ENCODE results near the gene IL17A. TPM values are rescaled to one million over a fixed set of nuclear protein-coding genes. Genes with fewer than 3 reads are reported as not detected.

The IL17A gene
- total RNA-seq, 1 experiment from 2014 or later, result not detected

DNA sequence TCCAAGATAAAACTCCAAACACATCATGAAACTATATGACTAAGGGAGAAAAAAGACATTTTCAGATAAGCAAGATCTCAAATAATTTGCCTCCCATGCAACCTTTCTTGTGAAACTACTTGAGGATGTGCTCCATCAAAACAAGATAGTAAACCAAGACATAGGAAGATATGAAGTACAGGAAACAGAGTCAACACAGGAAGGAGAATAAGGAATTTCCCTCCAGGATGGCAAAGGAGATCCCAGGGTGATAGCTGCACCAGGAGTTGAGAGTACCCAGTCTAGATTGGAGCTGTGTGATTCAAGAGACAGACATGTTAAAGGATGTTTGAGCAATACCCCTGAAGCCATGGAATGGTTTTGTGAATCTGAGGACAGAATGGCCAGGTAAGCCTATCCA is 15.3 kb downstream of the IL17A start:
- CTCF ChIA-PET, result no interaction called here
- Histone ChIP-seq H2AFZ (no peak overlapping the region), H3K4me2 (no peak overlapping the region), H3K27ac (no peak overlapping the region), H3K36me3 (ENCODE audit: low read depth) (no peaks in the 10 kb centered on the region), H3K27me3 (ENCODE audit: insufficient read depth, low read depth) (peaks cover 23% of the 10 kb centered on the region), H3K4me3 (no peak overlapping the region), H3K4me1 (replicated peaks; ENCODE audit: insufficient read depth) (no peaks in the 10 kb centered on the region), H3K9me2 (ENCODE audit: insufficient read depth) (no peaks in the 10 kb centered on the region), H4K20me1 (ENCODE audit: insufficient read depth) (no peaks in the 10 kb centered on the region), H3F3A (ENCODE audit: insufficient read depth, low read depth) (no peaks in the 10 kb centered on the region), H3K9me3 (ENCODE audit: insufficient read depth, low read depth) (no peaks in the 10 kb centered on the region; the same call in 1 of the 2 replicates), H3K79me2 (ENCODE audit: low read depth) (no peaks in the 10 kb centered on the region)
- POLR2A ChIA-PET (ENCODE audit: unreplicated experiment), result no interaction called here
- no TSS peak for BruUV-seq (replicated peaks)
- TF ChIP-seq EZH2 (IDR thresholded peaks at IDR 0.05; ENCODE audit: low read depth) (no peak), CTCF (conservative IDR thresholded peaks at IDR 0.05) (no peak)
- DNase-seq, result no peak
- intact Hi-C loops (cut with micrococcal nuclease; ENCODE audit: unreplicated experiment), result no loop called here

- intact Hi-C loops (cut with micrococcal nuclease; ENCODE audit: unreplicated experiment), result no loop called here
- Histone ChIP-seq H3K27ac (no peak overlapping the region), H3K9me2 (ENCODE audit: insufficient read depth) (no peaks in the 10 kb centered on the region), H3F3A (ENCODE audit: insufficient read depth, low read depth) (no peaks in the 10 kb centered on the region), H2AFZ (no peak overlapping the region), H3K4me1 (replicated peaks; ENCODE audit: insufficient read depth) (no peaks in the 10 kb centered on the region), H4K20me1 (ENCODE audit: insufficient read depth) (no peaks in the 10 kb centered on the region), H3K79me2 (ENCODE audit: low read depth) (no peaks in the 10 kb centered on the region), H3K9me3 (ENCODE audit: insufficient read depth, low read depth) (no peaks in the 10 kb centered on the region; the same call in 1 of the 2 replicates), H3K27me3 (ENCODE audit: insufficient read depth, low read depth) (peaks cover 14% of the 10 kb centered on the region), H3K36me3 (ENCODE audit: low read depth) (no peaks in the 10 kb centered on the region), H3K4me2 (no peak overlapping the region), H3K4me3 (no peak overlapping the region)
- DNase-seq, result no peak
- no TSS peak for BruUV-seq (replicated peaks)
- ChIA-PET POLR2A (ENCODE audit: unreplicated experiment) (no interaction called here), CTCF (no interaction called here)
- TF ChIP-seq EZH2 (IDR thresholded peaks at IDR 0.05; ENCODE audit: low read depth), result no peak
- TF ChIP-seq CTCF (conservative IDR thresholded peaks at IDR 0.05), result no peak
Measured at GRCh38 chr6:52207066-52207465, 20.9 kb downstream of the IL17A start.

GRCh38 chr6:52208612-52209011 is 22.4 kb downstream of the IL17A start:
- no peaks in the 10 kb centered on the region for H3F3A ChIP-seq (ENCODE audit: insufficient read depth, low read depth)
- peaks cover 5% of the 10 kb centered on the region for H3K27me3 ChIP-seq (ENCODE audit: insufficient read depth, low read depth)
- CTCF ChIA-PET, result no interaction called here
- no peaks in the 10 kb centered on the region for H3K9me2 ChIP-seq (ENCODE audit: insufficient read depth)
- intact Hi-C loops (cut with micrococcal nuclease; ENCODE audit: unreplicated experiment), result no loop called here
- no peak for DNase-seq
- no peaks in the 10 kb centered on the region for H3K4me1 ChIP-seq (replicated peaks; ENCODE audit: insufficient read depth)
- no peak overlapping the region for H2AFZ ChIP-seq
- TF ChIP-seq CTCF (conservative IDR thresholded peaks at IDR 0.05), result no peak
- TF ChIP-seq EZH2 (IDR thresholded peaks at IDR 0.05; ENCODE audit: low read depth), result no peak
- H3K36me3 ChIP-seq (ENCODE audit: low read depth), result no peaks in the 10 kb centered on the region
- POLR2A ChIA-PET (ENCODE audit: unreplicated experiment), result no interaction called here
- H3K4me2 ChIP-seq, result no peak overlapping the region
- H4K20me1 ChIP-seq (ENCODE audit: insufficient read depth), result no peaks in the 10 kb centered on the region
- no peak overlapping the region for H3K27ac ChIP-seq
- no peak overlapping the region for H3K4me3 ChIP-seq
- no peaks in the 10 kb centered on the region for H3K79me2 ChIP-seq (ENCODE audit: low read depth)
- no TSS peak for BruUV-seq (replicated peaks)
- no peaks in the 10 kb centered on the region; the same call in 1 of the 2 replicates for H3K9me3 ChIP-seq (ENCODE audit: insufficient read depth, low read depth)
